NCI-H2196 treated with DMSO at 0.1 percent for 48 hours (cell line): ENCODE results near the gene ARL10.
A peak's percentile ranks its signal among the peaks of the same experiment; 100 is the strongest.

Experiments
- DNase-seq: peaks from one replicate; lab custom pipeline; 2025; ENCODE audit not compliant: unreplicated experiment; lab: John Stamatoyannopoulos, UW

The ARL10 gene

GRCh38 chr5:176361437-176362232 lies 3.7 kb upstream of the ARL10 start, which contains the start of gene KIAA1191:
Gene KIAA1191 (minus strand): TSS chr5:176361764. CDS start chr5:176359508, 2,256 bp downstream.
- peak; percentile 82 for DNase-seq

GRCh38 chr5:176362233-176362490 lies 3.1 kb upstream of the ARL10 start:
- no peak for DNase-seq

- DNase-seq = no peak
Observed at GRCh38 chr5:176364765-176365350, 429 bp upstream of the ARL10 start.

DNA sequence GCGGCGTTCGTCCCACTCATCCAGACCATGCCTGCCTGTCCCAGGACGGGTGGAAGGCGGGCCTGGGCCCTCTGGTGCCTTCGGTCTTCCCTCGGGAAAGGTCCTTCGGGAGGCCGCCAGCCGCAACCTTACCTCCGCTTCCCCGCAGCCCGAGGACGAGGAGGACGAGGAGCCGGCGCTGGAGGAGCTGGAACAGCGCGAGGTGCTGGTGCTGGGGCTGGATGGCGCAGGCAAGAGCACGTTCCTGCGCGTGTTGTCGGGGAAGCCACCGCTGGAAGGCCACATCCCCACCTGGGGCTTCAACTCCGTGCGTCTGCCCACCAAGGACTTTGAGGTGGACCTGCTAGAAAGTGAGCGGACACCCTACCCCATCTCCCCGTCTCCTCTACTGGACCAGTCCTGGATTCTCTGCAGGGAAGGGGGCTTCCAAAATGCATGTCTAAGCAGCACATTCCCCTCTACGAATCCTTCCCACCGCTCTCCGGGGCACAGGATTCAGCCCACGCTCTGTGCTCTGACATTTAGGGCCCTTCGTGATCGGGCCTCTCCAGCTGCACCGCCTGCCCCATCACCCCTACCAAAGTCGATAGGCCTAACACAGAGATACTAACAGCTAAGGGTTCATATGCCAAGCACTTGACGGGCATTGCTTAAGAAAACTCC lies 1.1 kb downstream of the ARL10 start:
- DNase-seq = no peak

DNA sequence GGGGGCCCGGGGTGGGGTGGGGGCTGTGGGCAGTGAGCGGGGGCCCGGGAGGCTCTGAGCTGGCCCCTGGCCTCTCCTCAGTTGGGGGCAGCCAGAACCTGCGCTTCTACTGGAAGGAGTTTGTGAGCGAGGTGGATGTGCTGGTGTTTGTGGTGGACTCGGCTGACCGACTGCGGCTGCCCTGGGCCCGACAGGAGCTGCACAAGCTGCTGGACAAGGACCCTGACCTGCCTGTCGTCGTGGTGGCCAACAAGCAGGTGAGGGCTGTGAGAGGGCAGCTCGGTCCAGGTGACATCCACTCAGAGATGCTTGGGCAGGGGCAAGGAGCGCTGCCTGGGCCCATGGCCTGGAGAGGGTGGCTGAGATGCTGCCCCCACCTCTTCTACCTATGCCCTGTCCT lies 3.4 kb downstream of the ARL10 start:
- no peak for DNase-seq

DNA sequence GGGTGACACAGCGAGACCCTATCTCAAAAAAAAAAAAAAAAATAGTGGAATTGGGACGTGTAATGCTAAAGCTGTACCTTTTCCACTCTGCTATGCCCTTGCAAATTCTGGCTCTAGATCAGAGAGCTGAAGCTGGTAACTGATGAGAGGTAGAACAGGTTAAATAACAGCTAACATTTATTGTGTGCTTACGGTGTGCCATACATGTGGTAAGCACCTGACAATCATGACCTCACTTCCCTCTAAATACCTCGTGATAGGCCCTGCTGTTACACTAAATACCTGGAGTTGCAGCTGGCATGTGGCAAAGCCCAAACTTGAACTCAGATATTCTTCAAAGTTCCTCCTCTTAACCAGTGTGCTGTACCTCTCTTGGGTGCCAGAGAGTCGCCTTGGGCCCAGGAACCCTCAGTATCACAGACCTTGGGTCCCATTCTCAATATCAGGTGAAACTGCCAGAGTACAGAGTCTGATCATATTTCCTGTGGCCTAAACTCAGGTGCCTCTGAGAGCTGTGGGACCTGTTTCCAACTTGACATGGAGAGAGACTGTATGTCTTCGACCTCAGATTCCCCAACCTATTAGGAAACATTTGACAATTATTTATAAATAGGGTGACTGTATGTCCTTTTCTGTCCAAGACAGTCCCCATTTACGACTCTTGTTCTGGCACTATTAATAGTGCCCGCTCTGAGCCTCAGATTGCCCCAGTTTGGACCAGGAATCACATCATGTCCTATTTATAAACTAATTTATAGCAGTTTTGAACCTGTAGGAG lies 4.8 kb downstream of the ARL10 start:
- no peak for DNase-seq

GRCh38 chr5:176371621-176372539 lies 6.6 kb downstream of the ARL10 start:
- no peak for DNase-seq

DNA sequence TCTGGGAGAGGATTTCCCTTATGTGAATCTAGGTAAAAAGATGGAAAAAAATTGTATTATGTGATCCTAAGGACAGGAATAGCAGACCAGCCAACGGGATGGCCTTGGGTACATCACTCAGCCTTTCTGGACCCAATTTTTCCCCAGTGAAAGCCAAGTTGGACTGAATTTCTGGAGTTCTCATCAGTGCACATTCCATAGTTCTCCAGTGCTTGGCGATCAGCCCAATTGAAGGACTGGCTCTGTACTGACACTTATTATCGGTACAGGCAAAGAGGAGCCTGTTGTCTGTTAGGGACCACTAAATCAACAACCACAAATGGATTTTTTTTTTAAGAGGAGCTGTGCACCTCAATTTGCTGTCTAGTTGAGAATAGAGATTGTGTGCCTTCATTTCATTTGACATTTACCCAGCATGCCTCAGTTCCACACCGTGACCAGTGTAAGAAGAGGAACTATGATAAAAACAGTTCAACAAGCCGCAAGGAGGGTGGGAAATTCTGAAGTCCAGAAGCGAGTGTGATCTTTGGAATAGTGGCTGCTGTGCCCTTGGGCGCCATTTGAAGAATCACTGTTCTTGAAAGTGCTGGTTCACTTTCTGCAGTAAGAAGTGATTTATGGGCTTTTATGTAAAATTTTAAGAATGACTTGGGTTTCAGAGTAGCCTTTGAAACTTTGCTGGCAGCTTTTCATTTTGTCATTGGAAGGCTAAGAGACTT lies 8.0 kb downstream of the ARL10 start:
- DNase-seq = no peak

- DNase-seq = no peak
Observed at GRCh38 chr5:176379881-176380280, 14.6 kb downstream of the ARL10 start.

- DNase-seq = no peak
Observed at GRCh38 chr5:176381423-176381822, 16.1 kb downstream of the ARL10 start.

DNA sequence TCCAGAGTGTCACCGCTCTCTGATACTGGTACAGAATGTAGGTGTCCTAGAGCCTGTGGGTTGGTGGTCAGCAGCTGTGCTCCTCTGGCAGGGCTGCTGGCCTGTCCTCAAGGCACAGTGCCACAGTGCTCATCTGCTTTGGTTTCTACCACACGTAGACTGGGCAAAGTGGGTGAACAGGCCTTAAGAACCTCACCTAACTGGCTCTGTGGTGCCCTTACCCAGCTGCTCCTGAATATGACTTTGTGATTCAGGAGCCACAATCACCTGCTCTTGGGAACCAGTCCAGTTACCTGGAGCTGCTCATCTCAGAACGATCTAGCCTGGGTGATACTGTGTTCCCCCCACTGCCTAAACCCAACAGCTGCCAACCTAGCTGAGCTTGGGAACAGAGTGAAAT lies 16.7 kb downstream of the ARL10 start:
- no peak for DNase-seq

DNA sequence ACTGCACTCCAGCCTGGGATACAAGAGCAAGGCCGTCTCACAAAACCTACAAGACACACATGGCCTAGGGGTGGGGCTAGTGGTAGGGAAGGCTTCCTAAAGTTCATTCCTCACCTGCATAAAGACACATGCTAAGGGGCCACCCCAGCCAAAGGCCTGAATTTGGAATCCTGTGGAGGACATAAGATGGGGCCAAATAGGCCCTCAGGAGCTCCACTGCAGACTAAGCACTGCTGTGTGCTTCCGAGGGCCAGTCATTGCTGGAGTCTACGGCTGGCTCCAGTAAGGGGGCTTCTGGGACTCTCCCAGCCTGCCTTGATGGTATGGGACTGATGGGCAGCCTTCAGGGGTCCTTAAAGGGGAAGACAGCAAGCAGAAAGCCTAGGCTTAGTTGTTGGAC lies 17.4 kb downstream of the ARL10 start:
- DNase-seq = no peak

DNA sequence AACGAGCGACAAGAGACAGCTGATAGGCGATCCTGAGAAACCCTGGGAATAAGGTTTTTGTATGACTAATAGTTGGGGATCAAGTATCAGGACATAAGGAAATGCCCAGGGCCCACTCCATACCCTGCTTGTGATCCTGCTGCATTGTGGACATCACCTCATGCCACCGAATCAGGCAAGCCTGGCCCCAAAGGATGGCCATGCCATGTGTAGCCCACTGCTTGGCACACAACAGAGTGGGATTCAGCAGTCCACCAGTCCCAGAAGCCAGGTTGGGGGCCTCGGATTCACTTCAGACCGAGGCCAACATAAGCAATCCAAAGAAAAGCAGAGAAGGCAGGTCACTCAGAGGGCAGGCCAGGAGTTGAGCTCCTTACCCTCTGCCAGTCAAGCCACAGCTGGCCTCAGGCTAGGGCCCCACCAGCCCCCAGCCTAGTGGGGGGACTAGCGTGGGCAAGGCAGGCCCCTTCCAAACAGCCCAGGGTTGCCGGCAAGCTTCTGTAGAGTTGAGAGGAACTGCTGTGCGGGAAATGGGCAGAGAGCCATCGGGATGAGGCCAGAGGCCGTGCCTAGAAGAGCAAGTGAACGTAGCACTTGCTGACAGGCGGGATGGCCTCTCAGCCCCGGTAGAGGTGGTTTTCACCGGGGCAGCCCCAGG lies 18.1 kb downstream of the ARL10 start:
- DNase-seq = no peak

DNA sequence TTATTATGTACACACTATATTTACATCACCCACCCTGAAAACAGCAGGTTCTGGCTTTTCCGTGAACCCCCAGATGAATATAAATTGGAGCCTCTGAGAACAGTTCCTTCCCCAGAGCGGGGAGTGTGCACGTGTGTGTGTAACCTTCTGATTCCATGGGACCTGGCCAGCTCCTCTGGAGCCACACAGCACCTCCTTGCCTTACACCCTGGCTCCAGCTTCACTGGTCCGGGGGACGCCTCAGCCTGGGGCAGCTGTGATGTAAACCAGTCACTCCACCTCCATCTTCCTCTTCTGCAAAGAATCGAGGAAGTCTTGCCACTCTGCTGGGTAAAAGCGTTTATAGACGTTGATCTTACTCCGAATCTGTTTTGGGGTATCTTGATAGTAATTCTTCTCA lies 18.7 kb downstream of the ARL10 start:
- DNase-seq = no peak

- DNase-seq = no peak
Observed at GRCh38 chr5:176384366-176384930, 19.2 kb downstream of the ARL10 start.

DNA sequence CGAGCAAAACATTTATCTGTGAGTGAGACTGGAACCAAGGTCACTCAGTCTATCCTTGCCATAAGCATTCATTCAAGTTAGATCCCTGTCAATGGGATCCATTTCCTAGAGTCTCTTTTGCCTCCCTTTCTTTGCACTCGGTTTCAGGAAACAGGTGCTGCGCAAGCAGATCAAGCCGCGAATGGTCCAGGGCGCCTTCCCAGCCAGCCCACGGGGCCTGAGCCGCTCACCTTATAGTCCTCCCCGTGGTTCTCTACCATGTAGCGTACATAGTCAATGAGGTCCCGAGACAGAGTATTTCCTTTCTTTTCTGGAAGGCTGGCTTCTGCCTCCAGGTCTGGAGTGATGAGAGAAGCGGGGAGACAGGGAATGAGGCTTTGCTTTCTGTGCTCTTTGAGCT lies 19.7 kb downstream of the ARL10 start:
- no peak for DNase-seq

GRCh38 chr5:176386491-176386890 lies 21.2 kb downstream of the ARL10 start:
- no peak for DNase-seq

DNA sequence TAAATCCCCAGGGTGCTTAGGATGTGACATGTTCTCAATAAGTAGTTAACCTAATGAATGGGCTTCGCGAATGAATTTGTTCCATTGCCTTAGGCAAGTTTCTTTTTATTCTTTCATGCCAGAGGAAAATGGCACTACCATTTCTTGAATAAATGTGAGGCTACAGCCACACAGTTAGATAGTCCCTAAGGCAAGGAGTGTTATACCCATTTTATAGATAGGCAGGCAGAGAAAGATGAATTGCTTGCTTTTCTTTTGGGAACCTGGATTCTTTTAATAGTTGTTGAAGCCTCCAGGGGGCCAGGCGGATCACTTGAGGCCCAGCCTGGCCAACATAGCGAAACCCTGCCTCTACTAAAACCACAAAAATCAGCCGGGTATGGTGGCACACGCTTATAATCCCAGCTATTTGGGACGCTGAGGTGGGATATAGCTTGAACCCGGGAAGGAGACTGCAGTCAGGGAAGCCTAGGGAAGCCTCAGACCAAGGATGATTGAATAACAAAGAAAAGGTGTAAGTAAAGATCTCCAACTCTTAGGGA lies 22.2 kb downstream of the ARL10 start:
- DNase-seq = no peak

DNA sequence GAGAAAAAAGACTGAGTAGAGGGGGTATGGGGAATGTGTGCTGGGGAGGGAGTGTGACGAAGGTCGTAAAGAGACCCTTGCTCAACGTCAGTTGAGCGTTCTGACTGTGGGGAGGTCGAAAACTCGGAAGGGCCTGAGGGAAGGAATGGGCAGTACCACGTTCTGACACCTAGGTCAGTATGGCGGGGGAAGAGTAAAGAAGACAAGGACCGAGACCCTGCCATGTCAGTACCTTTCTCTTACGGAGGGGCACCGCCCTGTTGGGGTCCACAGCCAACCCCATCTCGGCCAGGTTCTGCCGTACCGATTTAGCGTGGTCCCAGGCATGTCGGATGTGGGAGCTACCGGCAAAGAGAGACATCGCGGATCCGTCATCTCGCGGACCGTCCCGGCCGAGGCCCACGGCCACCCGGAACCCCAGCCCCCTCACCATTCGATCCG lies 22.7 kb downstream of the ARL10 start:
- DNase-seq = no peak
